K562 (cell line): ENCODE results near the gene RNF187. TPM values are rescaled to one million over a fixed set of nuclear protein-coding genes. Genes with fewer than 3 reads are reported as not detected.

Source experiments
- CHD4 ChIP-seq: fragments of 200-600 bp; sonication (generic); IDR thresholded peaks from 3 replicates; pipeline ENCODE4 v1.6.1; 2012; ENCODE audit warnings: low read depth, mild to moderate bottlenecking, mixed read lengths, low read length, inconsistent platforms; ENCODE audit not compliant: insufficient read depth, insufficient replicate concordance, poor library complexity, severe bottlenecking
- CREM ChIP-seq: IDR thresholded peaks from 2 replicates; pipeline ENCODE4 v1.6.1; 2014; ENCODE audit warnings: antibody characterized with exemption, low read depth
- DDX20 ChIP-seq: fragments of 450-650 bp; IDR thresholded peaks from 2 replicates; pipeline ENCODE4 v1.6.1; 2016; ENCODE audit warnings: missing genetic modification characterization, low read depth, mild to moderate bottlenecking, missing compliant biosample characterization, moderate library complexity
- EP300 ChIP-seq: IDR thresholded peaks from 2 replicates; pipeline ENCODE4 v1.6.1; 2012; ENCODE audit warnings: low read length, improper control_type of control experiment
- ETV1 ChIP-seq: fragments of 450-650 bp; conservative IDR thresholded peaks from 2 replicates; pipeline ENCODE4 v1.6.1; 2016; ENCODE audit warnings: missing genetic modification characterization, control low read depth, low read depth, missing compliant biosample characterization
- ETV5 ChIP-seq: sonication (generic); formaldehyde crosslinking; IDR thresholded peaks from 2 replicates; pipeline ENCODE4 v1.4.0; 2020; ENCODE audit warnings: low read depth, mild to moderate bottlenecking, missing genetic modification reagents
- FOXK1 ChIP-seq: sonication (generic); formaldehyde crosslinking; IDR thresholded peaks from 2 replicates; pipeline ENCODE4 v1.8.0; 2022; ENCODE audit warnings: missing genetic modification reagents, mild to moderate bottlenecking, borderline replicate concordance
- HNRNPUL1 ChIP-seq: fragments of 200-400 bp; formaldehyde crosslinking; IDR thresholded peaks from 2 replicates; pipeline ENCODE4 v1.6.1; 2017; ENCODE audit warnings: low read length
- ILF3 ChIP-seq: fragments of 450-650 bp; IDR thresholded peaks from 2 replicates; pipeline ENCODE4 v1.6.1; 2018; ENCODE audit warnings: antibody characterized with exemption, mild to moderate bottlenecking, moderate library complexity, borderline replicate concordance
- KLF13 ChIP-seq: fragments of 450-650 bp; IDR thresholded peaks from 2 replicates; pipeline ENCODE4 v1.6.1; 2016; ENCODE audit warnings: missing genetic modification characterization, low read depth, mild to moderate bottlenecking, missing compliant biosample characterization, moderate library complexity, borderline replicate concordance
- KLF16 ChIP-seq: IDR thresholded peaks from 2 replicates; pipeline ENCODE4 v1.6.1; 2016; ENCODE audit warnings: antibody characterized with exemption
- MAFF ChIP-seq: IDR thresholded peaks from 2 replicates; pipeline ENCODE4 v1.6.1; 2012; ENCODE audit warnings: low read length, improper control_type of control experiment
- MCM7 ChIP-seq, 2 experiments: fragments of 450-650 bp; IDR thresholded peaks; 2 replicates each; pipeline ENCODE4 v1.6.1; 2016 to 2018
- NFE2 ChIP-seq: IDR thresholded peaks from 2 replicates; pipeline ENCODE4 v1.6.1; 2014; ENCODE audit warnings: antibody characterized with exemption, low read depth
- RAD21 ChIP-seq, 2 experiments: fragments of 250-450 bp in 1 of 2; fragments of 450-650 bp in 1 of 2; sonication (Bioruptor Pico) in 1 of 2; formaldehyde crosslinking in 1 of 2; IDR thresholded peaks in 1 of 2; conservative IDR thresholded peaks in 1 of 2; 2 replicates each; pipeline versions ENCODE4 v1.4.0 to v1.8.0; 2020 to 2022; ENCODE audit warnings: mild to moderate bottlenecking in 2 of 2, moderate library complexity in 1 of 2
- SAP30 ChIP-seq: fragments of 200-600 bp; sonication (generic); IDR thresholded peaks from 2 replicates; pipeline ENCODE4 v1.6.1; 2012; ENCODE audit warnings: borderline replicate concordance, low read depth, mild to moderate bottlenecking, moderate library complexity, low read length, control low read depth, inconsistent platforms; ENCODE audit not compliant: insufficient read depth, poor library complexity, severe bottlenecking
- TAF9B ChIP-seq: fragments of 450-650 bp; IDR thresholded peaks from 2 replicates; pipeline ENCODE4 v1.6.1; 2018; ENCODE audit warnings: mild to moderate bottlenecking; ENCODE audit not compliant: partially characterized antibody
- ZKSCAN8 ChIP-seq: fragments of 200-800 bp; sonication (Bioruptor generic); IDR thresholded peaks from 2 replicates; pipeline ENCODE4 v1.6.1; 2016; ENCODE audit warnings: missing genetic modification characterization, missing compliant biosample characterization
- ZNF143 ChIP-seq: sonication (generic); formaldehyde crosslinking; IDR thresholded peaks from 2 replicates; pipeline ENCODE4 v1.9.0; 2022; ENCODE audit warnings: mild to moderate bottlenecking, missing genetic modification reagents
- ZNF41 ChIP-seq: fragments of 250-450 bp; sonication (Bioruptor Pico); conservative IDR thresholded peaks from 2 replicates; pipeline ENCODE4 v1.4.0; 2020; ENCODE audit warnings: mild to moderate bottlenecking
- ZNF707 ChIP-seq: fragments of 250-450 bp; sonication (Bioruptor Pico); conservative IDR thresholded peaks from 2 replicates; pipeline ENCODE4 v1.8.0; 2022; ENCODE audit warnings: inconsistent platforms, mild to moderate bottlenecking, moderate library complexity
- ZNF778 ChIP-seq: fragments of 450-650 bp; formaldehyde crosslinking; IDR thresholded peaks from 2 replicates; pipeline ENCODE4 v1.4.0; 2020; ENCODE audit warnings: mild to moderate bottlenecking, moderate library complexity
- ZNF830 ChIP-seq: fragments of 250-450 bp; sonication (Bioruptor Pico); IDR thresholded peaks from 2 replicates; pipeline ENCODE4 v1.5.0; 2021; ENCODE audit warnings: mild to moderate bottlenecking
- polyA plus RNA-seq, 8 experiments: library from polyadenylated mRNA; depleted of rRNA in 4 of 8; stranded (reverse) in 5 of 8; unstranded in 3 of 8; fragments of >200 nt; fragmentation: Nextera tagmentation in 2 of 8; fragmentation: Illumina TruSeq in 1 of 8; extraction: Ambion mirVana in 2 of 8; extraction: Trizol in 1 of 8; gene quantifications; 2 replicates each; pipeline versions ENCODE4 v1.2.1 to v1.2.3, GENCODE V29; 2011 to 2014; ENCODE audit warnings: inconsistent platforms in 1 of 8, missing spikeins in 1 of 8
- total RNA-seq, 7 experiments: library from RNA; depleted of rRNA in 6 of 7; stranded (reverse); fragments of >200 nt in 6 of 7; fragmentation: Illumina TruSeq in 2 of 7; extraction: Trizol in 2 of 7; gene quantifications; 2 replicates each; pipeline versions ENCODE4 v1.2.1 to v1.2.3, GENCODE V29; 2011 to 2021; ENCODE audit warnings: low replicate concordance in 1 of 7
- TF ChIP-seq, protein P1 (sequence below): fragments of 250-450 bp; sonication (Bioruptor Pico); IDR thresholded peaks from 2 replicates; pipeline ENCODE4 v1.8.0; 2021; ENCODE audit warnings: borderline replicate concordance, mild to moderate bottlenecking, moderate library complexity; ENCODE audit not compliant: poor library complexity, severe bottlenecking
- TF ChIP-seq, protein P2 (sequence below): fragments of 250-450 bp; sonication (Bioruptor Pico); IDR thresholded peaks from 2 replicates; pipeline ENCODE4 v1.5.0; 2020; ENCODE audit warnings: mild to moderate bottlenecking
- TF ChIP-seq, protein P3 (sequence below): fragments of 250-450 bp; sonication (Bioruptor Pico); IDR thresholded peaks from 2 replicates; pipeline ENCODE4 v1.4.0; 2020; ENCODE audit warnings: borderline replicate concordance

The RNF187 gene
- total and polyA plus RNA-seq, 9 of the 15 experiments (the other 6 are each of a cell fraction or from before 2014, with no cell fraction given): 2.3 to 119 (median 41.9) TPM

DNA sequence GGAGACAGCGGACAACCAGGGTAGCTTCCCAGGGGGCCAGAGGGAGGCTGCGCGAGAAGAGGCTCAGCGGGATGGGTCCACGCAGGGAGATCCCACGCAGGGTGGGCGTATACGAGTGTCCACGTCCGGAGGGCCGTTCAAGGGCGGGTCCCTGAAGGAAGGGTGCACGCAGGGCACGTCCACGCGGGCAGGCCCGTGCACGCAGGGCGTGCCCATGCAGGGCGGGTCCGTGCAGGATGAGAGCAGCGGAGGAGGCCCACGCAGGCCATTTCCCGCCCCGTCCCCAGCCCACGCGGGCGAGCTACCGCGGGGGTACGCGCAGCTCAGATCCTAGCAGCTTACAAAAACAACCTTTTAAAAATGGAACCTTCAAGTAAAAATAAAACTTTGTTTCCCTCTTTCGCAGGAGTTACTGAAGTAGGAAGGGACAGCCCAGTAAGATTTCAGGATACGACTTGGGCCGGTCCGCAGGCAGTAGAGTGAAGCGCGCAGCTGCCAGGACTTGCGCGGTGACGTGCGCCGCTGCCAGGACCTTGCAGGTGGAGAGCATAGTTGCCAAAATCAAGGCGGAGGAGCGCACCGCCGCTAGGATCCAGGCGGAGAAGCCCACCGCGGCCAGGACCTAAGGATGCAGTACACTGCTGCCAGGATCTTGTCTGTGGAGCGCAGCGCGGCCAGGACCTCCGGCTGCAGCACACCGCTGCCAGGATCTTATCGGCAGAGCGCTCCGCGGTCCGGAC, 416 bp upstream of the RNF187 start (continued):
- TF ChIP-seq ILF3 (no peak; the same call in 1 of the 2 replicates), DDX20 (tag) (no peak), CHD4 (peak; percentile 27), ETV5 (CRISPR knock-in tag) (peak; percentile 89), KLF16 (no peak), ZNF830 (CRISPR knock-in tag) (peak; percentile 95), MCM7 (IDR thresholded peaks at IDR 0.05) (no peak), TAF9B (peak; percentile 62), ZNF707 (CRISPR knock-in tag) (no peak), ETV1 (tag) (no peak; the same call in none of the 2 replicates), CREM (peak; percentile 97), ZNF143 (CRISPR knock-in tag) (no peak), RAD21 (CRISPR knock-in tag; conservative IDR thresholded peaks at IDR 0.05 in 1 of 2, IDR thresholded peaks at IDR 0.05 in 1 of 2) (0 out of 4 replicates have a peak, but pooled peaks of 1 of the 2 experiments have one; percentile 4), NFE2 (no peak), ZNF41 (CRISPR knock-in tag) (no peak; the same call in 1 of the 2 replicates), EP300 (no peak), SAP30 (no peak), ZNF778 (CRISPR knock-in tag) (no peak), MAFF (no peak), KLF13 (tag) (peak; percentile 62), ZKSCAN8 (0 out of 2 replicates have a peak, but pooled peaks have one; percentile 58), FOXK1 (CRISPR knock-in tag) (peak; percentile 96), HNRNPUL1 (no peak)
- TF ChIP-seq, protein P1, sequence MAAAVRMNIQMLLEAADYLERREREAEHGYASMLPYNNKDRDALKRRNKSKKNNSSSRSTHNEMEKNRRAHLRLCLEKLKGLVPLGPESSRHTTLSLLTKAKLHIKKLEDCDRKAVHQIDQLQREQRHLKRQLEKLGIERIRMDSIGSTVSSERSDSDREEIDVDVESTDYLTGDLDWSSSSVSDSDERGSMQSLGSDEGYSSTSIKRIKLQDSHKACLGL (CRISPR knock-in tag): peak; percentile 50
- TF ChIP-seq, protein P2, sequence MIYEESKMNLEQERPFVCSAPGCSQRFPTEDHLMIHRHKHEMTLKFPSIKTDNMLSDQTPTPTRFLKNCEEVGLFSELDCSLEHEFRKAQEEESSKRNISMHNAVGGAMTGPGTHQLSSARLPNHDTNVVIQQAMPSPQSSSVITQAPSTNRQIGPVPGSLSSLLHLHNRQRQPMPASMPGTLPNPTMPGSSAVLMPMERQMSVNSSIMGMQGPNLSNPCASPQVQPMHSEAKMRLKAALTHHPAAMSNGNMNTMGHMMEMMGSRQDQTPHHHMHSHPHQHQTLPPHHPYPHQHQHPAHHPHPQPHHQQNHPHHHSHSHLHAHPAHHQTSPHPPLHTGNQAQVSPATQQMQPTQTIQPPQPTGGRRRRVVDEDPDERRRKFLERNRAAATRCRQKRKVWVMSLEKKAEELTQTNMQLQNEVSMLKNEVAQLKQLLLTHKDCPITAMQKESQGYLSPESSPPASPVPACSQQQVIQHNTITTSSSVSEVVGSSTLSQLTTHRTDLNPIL (CRISPR knock-in tag): peak; percentile 71; the same call in 1 of the 2 replicates
- TF ChIP-seq, protein P3, sequence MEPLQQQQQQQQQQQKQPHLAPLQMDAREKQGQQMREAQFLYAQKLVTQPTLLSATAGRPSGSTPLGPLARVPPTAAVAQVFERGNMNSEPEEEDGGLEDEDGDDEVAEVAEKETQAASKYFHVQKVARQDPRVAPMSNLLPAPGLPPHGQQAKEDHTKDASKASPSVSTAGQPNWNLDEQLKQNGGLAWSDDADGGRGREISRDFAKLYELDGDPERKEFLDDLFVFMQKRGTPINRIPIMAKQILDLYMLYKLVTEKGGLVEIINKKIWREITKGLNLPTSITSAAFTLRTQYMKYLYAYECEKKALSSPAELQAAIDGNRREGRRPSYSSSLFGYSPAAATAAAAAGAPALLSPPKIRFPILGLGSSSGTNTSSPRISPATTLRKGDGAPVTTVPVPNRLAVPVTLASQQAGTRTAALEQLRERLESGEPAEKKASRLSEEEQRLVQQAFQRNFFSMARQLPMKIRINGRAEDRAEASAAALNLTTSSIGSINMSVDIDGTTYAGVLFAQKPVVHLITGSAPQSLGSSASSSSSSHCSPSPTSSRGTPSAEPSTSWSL: no peak
